ENCODE data around the gene MKRN2. TPM values are rescaled to one million over a fixed set of nuclear protein-coding genes. Genes with fewer than 3 reads are reported as not detected.

Gene MKRN2
- total and polyA plus RNA-seq, 7 donors: 11.6 to 37.4 (median 27.4) TPM

DNA sequence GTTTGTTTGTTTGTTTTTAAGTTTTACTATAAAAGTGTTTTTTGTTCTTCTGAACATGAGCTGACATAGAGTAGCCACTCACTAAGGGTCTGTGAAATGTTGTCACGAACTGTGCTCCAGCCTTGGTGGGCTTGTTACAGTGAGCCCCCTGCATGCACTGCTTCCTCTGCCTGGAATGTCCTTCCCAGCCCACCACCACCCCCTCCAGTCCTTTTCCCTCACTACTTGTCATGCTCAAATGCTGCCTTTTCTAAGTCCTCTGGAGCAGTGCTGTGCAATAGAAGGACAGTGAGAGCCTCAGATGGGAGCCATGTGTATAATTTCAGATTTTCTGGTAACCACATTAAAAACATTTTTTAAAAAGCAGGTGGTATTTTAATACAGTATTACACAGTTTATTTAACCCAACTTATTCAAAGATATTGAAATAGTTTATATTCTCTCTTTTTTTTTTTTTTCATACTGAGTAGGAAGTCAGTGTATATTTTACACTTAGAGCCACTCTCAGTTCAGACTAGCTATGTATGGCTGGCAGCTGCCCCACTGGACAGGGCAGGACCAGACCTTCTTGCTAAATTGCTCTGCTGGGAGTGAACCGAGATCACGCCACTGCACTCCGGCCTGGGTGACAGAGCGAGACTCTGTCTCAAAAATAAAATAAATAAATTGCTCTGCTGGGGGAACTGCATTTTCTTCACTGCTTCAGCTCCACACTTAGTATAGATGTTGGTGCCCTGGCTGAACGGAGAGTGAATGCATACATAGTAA lies 38.4 kb upstream of the MKRN2 start:
- TF ChIP-seq EP300 (IDR thresholded peaks at IDR 0.05): no peak
- TF ChIP-seq POLR2A (IDR thresholded peaks at IDR 0.05): no peak
- TF ChIP-seq POLR2AphosphoS5 (IDR thresholded peaks at IDR 0.05): no peak
- TF ChIP-seq, protein P1, sequence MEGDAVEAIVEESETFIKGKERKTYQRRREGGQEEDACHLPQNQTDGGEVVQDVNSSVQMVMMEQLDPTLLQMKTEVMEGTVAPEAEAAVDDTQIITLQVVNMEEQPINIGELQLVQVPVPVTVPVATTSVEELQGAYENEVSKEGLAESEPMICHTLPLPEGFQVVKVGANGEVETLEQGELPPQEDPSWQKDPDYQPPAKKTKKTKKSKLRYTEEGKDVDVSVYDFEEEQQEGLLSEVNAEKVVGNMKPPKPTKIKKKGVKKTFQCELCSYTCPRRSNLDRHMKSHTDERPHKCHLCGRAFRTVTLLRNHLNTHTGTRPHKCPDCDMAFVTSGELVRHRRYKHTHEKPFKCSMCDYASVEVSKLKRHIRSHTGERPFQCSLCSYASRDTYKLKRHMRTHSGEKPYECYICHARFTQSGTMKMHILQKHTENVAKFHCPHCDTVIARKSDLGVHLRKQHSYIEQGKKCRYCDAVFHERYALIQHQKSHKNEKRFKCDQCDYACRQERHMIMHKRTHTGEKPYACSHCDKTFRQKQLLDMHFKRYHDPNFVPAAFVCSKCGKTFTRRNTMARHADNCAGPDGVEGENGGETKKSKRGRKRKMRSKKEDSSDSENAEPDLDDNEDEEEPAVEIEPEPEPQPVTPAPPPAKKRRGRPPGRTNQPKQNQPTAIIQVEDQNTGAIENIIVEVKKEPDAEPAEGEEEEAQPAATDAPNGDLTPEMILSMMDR (IDR thresholded peaks at IDR 0.05): no peak

DNA sequence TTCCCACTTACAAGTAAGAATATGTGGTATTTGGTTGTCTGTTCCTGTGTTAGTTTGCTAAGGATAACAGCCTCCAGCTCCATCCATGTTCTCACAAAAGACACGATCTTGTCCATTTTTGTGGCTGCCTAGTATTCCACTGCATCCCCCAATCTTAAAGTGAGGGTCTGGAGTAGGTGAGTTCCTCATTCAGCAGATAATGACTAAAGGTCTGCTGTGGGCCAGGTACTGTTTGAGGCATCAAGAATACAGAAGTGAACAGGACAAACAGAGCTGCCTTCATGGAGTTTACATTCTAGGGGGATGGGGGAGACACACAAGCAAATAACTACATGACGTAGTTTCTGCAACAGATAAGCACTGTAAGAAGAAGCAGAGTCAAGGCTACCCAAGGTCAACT lies 35.9 kb upstream of the MKRN2 start:
- DNase-seq: no peak
- H3K27ac ChIP-seq: no peak overlapping the region
- intact Hi-C loops (cut with DNase I): no loop called here
- no peaks in the 10 kb centered on the region for H3K27me3 ChIP-seq
- H3K36me3 ChIP-seq: peaks cover 0 to 17% (median 7%) of the 10 kb centered on the region in 4 donors
- TF ChIP-seq, protein P1 (IDR thresholded peaks at IDR 0.05): no peak
- TF ChIP-seq POLR2AphosphoS5 (IDR thresholded peaks at IDR 0.05): no peak
- no peak for TF ChIP-seq POLR2A (IDR thresholded peaks at IDR 0.05)
- no peak for TF ChIP-seq EP300 (IDR thresholded peaks at IDR 0.05)
- 97 to 98% methylated on average over 2 of the region's 2 CpGs for WGBS, 2 donors
- no peaks in the 10 kb centered on the region for H3K4me1 ChIP-seq
- no peak overlapping the region for H3K4me3 ChIP-seq
- H3K9me3 ChIP-seq: no peaks in the 10 kb centered on the region

More for the DNA sequence above, 38.4 kb upstream of the MKRN2 start:
- H3K9me3 ChIP-seq: no peaks in the 10 kb centered on the region
- 86 to 94% methylated on average over 6 of the region's 6 CpGs for WGBS, 2 donors
- no peaks in the 10 kb centered on the region for H3K4me1 ChIP-seq
- no peak overlapping the region for H3K4me3 ChIP-seq
- no peaks in the 10 kb centered on the region for H3K27me3 ChIP-seq
- no peak for DNase-seq
- H3K27ac ChIP-seq: no peak overlapping the region
- H3K36me3 ChIP-seq: peaks cover 0 to 20% (median 6%) of the 10 kb centered on the region in 4 donors
- intact Hi-C loops (cut with DNase I): no loop called here

DNA sequence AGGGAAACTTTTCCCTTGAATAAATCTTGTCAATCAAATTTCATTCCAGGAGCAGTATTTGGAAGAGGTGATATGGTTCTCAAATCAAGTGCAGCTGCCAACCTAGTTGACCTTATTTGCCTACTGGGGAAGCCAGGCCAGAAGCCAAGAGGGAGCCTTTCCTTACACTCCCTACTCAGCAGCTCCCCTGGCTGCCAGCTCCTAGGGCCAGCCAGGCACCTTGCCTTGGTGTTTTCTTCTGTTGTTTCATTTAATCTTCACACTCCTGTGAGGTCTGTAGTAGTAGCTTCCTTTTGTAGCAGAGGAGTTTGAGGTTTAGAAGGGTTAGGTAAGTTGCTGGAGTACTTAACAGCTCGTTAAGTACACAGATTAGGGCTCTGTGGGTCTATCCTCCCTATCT lies 34.2 kb upstream of the MKRN2 start:
- no peak for DNase-seq
- WGBS, 2 donors: 43 to 82% methylated on average over 1 of the region's 1 CpG
- H3K27me3 ChIP-seq: no peaks in the 10 kb centered on the region
- no peak overlapping the region for H3K4me3 ChIP-seq
- H3K4me1 ChIP-seq: no peaks in the 10 kb centered on the region
- peaks cover 0 to 28% (median 13%) of the 10 kb centered on the region in 4 donors for H3K36me3 ChIP-seq
- intact Hi-C loops (cut with DNase I): no loop called here
- no peak for TF ChIP-seq POLR2A (IDR thresholded peaks at IDR 0.05)
- TF ChIP-seq EP300 (IDR thresholded peaks at IDR 0.05): no peak
- TF ChIP-seq POLR2AphosphoS5 (IDR thresholded peaks at IDR 0.05): no peak
- TF ChIP-seq, protein P1 (IDR thresholded peaks at IDR 0.05): no peak
- no peak overlapping the region for H3K27ac ChIP-seq
- no peaks in the 10 kb centered on the region for H3K9me3 ChIP-seq

DNA sequence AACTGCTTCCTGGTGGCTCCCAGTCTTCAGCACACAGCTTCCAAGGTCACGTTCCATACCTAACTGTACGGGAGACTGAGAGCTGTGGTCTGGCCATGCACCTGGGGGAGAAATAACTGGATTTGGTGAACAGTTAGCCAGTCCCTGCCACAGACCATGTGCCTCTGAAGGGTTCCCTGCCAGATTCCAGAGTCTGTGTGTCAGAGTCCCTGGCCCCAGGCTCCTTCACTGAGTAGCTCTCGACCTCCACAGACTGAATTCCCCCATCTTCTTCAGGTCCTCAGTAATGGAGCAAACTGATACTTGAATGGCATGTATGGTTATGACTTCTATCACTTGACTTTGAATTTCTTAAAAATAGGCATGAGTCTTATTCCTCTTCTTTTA lies 29.1 kb upstream of the MKRN2 start:
- DNase-seq: no peak
- Histone ChIP-seq H3K27me3 (no peaks in the 10 kb centered on the region), H3K36me3 (peaks cover 0 to 53% (median 16%) of the 10 kb centered on the region in 4 donors), H3K4me1 (no peaks in the 10 kb centered on the region), H3K4me3 (no peak overlapping the region), H3K27ac (no peak overlapping the region), H3K9me3 (no peaks in the 10 kb centered on the region)
- intact Hi-C loops (cut with DNase I): no loop called here
- 95 to 99% methylated on average over 3 of the region's 3 CpGs for WGBS, 2 donors
- TF ChIP-seq POLR2AphosphoS5 (IDR thresholded peaks at IDR 0.05) (no peak), EP300 (IDR thresholded peaks at IDR 0.05) (no peak)

DNA sequence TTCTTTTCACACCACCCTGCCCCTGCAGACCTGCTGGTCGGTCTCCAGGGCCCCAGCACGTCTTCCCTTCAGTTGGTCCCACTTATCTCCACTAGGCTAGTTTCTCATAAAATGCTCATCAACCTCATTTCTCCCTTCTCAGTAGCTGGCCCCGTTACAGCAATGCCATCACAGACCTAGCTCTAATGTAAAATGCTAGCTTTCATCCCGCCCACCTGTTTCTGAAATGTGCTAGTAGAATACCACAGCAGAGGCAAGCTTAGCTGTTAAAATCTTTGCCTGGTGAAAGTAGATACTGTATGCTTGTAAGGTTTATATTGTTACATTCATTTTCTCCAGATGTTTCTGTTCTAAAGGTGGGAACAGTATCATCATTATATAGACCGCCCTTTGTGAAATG lies 24.7 kb upstream of the MKRN2 start:
- peaks cover 0 to 42% (median 10%) of the 10 kb centered on the region in 4 donors for H3K36me3 ChIP-seq
- no peak for TF ChIP-seq POLR2AphosphoS5 (IDR thresholded peaks at IDR 0.05)
- whole genome bisulfite sequencing, 2 donors: 89 to 92% methylated on average over 5 of the region's 5 CpGs

More for the DNA sequence above, 24.7 kb upstream of the MKRN2 start:
- Histone ChIP-seq H3K4me1 (no peaks in the 10 kb centered on the region), H3K27ac (no peak overlapping the region), H3K9me3 (no peaks in the 10 kb centered on the region), H3K4me3 (no peak overlapping the region), H3K27me3 (no peaks in the 10 kb centered on the region)
- intact Hi-C loops (cut with DNase I): no loop called here
- no peak for DNase-seq
